Measurements from ENCODE around the gene TOMM40L.

DNA sequence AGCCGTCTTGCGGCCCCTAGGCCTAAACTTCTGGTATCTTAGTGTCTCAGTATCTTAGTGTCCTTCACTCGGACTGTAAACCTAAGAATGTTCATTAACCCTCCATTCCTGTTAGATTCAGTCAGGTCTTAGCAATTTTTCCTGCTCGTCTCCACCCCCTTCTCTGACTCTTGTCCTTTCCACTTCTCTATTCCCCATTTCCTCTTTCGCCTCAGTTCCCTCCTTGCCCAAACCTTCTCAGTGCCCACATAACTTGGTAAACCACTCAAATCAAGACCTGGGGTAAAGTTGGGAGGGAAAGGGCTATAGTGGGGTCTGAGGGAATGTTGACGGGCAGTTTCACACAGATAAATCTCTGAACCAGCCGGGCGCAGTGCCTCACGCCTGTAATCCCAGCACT lies 11.5 kb upstream of the TOMM40L start:
- TF ChIP-seq, protein P1, sequence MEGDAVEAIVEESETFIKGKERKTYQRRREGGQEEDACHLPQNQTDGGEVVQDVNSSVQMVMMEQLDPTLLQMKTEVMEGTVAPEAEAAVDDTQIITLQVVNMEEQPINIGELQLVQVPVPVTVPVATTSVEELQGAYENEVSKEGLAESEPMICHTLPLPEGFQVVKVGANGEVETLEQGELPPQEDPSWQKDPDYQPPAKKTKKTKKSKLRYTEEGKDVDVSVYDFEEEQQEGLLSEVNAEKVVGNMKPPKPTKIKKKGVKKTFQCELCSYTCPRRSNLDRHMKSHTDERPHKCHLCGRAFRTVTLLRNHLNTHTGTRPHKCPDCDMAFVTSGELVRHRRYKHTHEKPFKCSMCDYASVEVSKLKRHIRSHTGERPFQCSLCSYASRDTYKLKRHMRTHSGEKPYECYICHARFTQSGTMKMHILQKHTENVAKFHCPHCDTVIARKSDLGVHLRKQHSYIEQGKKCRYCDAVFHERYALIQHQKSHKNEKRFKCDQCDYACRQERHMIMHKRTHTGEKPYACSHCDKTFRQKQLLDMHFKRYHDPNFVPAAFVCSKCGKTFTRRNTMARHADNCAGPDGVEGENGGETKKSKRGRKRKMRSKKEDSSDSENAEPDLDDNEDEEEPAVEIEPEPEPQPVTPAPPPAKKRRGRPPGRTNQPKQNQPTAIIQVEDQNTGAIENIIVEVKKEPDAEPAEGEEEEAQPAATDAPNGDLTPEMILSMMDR (optimal IDR thresholded peaks at IDR 0.05 in 1 of 3, IDR thresholded peaks at IDR 0.05 in 1 of 3, conservative IDR thresholded peaks at IDR 0.05 in 1 of 3; ENCODE audit: extremely low read depth in 1 of 3, insufficient read depth in 2 of 3, low read length in 3 of 3), result no peak
- no peak for TF ChIP-seq EZH2 (IDR thresholded peaks at IDR 0.05; ENCODE audit: low read length)
